CD4-positive, alpha-beta T cell treated with Interleukin-2 at 100 ng/mL for 4 hours (primary cell): ENCODE measurements around the gene COQ8B.

Experiments used
- DNase-seq: peaks from one replicate; pipeline ENCODE4 v3.0.0-alpha.2; 2020; ENCODE audit warnings: low spot score

The COQ8B gene

DNA sequence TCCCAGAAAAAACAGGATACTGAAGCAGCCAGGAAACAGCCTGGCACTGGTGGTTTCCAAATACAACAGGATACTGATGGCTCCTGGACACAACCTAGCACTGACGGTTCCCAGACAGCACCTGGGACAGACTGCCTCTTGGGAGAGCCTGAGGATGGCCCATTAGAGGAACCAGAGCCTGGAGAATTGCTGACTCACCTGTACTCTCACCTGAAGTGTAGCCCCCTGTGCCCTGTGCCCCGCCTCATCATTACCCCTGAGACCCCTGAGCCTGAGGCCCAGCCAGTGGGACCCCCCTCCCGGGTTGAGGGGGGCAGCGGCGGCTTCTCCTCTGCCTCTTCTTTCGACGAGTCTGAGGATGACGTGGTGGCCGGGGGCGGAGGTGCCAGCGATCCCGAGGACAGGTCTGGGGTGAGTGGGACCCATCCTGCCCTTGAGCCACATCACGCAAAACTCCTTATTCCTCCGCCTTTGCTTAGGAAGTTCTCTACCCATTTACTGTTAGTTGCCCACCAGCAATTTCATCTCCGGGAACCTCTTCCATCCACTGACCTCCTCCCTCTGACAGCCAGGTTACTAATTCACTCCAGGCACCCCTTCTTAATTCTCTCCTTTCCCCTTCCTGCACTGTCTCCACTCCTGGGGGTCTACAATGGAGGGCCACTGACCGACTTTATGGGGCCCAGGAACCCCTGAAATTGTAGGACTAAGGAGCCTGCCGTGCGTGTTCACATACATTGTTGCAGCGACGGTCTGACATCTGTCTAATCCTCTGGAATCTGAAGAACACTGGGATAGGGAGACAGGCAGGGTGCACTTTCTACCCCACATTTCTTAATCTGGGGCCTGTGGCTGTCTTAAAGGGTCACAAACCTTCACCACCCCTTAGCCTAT, 1.4 kb upstream of the COQ8B start:
- no peak for DNase-seq

DNA sequence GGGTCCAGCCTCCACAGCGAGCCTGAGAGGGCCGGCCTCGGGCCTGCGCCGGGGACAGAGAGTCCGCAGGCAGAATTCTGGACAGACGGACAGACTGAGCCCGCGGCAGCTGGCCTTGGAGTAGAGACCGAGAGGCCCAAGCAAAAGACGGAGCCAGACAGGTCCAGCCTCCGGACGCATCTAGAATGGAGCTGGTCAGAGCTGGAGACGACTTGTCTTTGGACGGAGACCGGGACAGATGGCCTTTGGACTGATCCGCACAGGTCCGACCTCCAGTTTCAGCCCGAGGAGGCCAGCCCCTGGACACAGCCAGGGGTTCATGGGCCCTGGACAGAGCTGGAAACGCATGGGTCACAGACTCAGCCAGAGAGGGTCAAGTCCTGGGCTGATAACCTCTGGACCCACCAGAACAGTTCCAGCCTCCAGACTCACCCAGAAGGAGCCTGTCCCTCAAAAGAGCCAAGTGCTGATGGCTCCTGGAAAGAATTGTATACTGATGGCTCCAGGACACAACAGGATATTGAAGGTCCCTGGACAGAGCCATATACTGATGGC, 716 bp upstream of the COQ8B start:
- no peak for DNase-seq

DNA sequence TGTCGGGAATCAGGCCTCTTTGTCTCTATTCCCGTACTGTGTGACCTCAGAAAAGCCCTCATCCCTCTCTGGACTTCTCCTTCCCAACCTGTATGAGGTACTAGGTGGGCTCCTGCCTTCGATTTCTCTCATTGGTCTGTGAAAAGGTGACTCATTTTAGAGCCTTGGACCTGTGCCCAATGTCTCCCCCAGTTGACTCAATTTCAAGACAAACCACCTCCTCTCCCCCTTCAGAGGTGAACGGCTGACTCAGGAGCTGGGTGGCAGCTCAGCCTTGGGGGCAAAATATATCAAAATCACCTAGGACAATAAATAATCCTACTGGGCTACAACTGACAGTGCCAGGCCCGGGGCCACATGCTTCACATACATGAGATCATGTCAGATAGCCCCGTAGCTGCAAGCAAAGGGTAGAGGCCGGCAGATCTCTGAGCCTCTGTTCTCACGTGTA, 630 bp downstream of the COQ8B start:
- DNase-seq = peak; percentile 93

DNA sequence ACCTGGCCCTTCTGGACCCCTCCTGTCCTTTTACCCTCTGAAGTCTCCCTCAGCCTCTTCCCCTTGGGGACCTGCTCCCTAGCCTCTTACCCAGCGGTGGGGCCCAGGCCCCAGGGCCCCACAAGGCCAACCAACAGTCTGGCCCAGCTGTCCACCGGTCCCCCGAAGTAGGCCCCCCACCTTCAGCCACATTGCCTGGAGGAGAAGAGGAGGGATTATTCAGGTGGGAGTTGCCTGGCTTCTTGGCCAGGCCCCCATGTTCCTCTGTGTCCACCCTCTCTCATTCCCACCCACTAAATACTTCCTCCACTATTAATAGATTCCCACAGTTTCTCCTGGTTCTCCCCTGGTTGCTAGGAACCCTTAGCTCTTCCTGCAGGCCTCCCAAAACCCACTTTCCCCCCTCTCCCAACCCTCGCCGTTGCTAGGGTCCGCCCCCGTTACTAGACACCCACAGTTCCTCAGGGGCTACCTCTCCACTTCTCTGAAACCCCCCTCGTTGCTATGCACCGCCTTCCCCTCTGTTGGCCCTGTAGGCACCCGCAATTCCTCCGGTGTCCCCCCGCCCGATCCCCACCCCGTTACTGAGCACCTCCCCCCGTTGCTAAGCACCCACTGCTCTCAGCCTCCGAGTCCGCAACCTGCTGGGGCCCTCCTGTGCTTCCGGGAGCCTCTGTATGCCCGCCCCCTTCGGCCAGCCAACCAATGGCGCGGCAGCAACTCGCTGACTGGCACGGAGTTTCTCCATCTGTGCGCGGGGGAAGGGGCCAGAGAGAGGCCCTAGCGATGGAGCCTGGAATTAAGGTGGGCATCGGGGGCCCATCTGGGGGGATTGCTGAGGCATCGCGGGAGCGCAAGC, 2.0 kb downstream of the COQ8B start:
- peak; percentile 97 for DNase-seq

DNA sequence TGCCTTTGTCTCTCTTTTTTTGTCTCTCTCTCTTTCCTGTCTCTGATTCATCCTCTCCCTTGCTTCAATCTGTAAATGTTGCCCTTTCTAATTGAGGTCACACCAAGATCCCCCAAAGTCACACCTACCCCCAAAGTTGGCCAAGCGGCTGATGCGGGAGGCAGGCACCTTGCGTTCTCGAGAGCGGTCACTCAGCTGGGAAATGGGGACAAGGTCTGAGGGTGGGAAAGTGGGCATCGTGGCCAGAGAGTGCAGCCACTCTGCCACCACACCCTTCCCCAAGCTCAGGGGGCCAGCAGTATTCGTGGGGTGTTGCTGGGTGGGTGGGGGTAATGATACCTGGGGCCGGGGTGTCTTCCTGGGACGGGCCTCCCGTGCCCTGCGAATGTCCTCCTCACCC, 2.7 kb downstream of the COQ8B start:
- no peak for DNase-seq

DNA sequence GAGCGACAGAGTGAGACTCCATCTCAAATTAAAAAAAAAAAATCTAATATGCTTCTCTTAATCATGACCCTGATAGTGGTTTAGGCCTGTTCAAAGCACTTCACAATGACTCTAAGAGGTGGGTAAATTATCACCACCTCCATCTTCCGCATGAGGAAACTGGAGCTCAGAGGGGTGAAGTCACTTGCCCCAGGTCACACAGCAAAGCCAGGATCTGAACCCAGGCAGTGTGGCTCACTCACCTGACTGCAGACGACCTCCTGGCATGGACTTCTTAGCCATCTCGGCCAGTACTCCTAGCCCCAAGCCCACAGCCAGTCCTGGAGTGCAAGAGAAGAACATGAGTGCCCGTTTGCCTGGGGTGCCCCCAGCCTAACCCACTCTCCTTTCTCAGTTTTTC, 6.9 kb downstream of the COQ8B start:
- no peak for DNase-seq

DNA sequence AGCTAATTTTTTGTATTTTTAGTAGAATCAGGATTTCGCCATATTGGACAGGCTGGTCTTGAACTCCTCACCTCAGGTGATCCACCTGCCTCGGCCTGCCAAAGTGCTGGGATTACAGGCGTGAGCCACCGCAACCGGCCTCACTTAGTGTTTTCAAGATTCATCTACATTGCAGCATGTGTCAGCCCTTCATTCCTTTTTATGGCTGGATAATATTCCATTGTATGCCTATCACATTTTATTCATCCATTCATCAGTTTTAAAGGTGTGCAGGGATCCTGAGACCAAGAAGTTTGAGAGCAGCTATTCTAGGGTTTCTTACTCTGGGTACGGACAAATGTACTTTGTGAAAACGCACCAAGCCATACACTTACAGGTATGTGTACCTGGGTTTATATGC, 9.1 kb downstream of the COQ8B start:
- no peak for DNase-seq

GRCh38 chr19:40705950-40706619, 10.6 kb downstream of the COQ8B start:
- DNase-seq = no peak

DNA sequence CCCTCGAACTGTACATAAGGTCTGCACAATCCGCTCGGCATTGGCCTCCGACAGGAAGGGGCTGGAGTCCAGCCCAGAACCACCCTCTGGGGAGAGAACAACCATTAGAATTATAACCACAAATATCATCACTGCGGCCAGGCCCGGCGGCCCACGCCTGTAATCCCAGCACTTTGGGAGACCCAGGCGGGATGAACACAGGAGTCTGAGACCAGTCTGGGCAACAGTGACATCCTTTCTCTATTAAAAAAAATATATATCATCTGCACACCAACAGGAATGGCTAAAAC, 11.4 kb downstream of the COQ8B start:
- DNase-seq = no peak

DNA sequence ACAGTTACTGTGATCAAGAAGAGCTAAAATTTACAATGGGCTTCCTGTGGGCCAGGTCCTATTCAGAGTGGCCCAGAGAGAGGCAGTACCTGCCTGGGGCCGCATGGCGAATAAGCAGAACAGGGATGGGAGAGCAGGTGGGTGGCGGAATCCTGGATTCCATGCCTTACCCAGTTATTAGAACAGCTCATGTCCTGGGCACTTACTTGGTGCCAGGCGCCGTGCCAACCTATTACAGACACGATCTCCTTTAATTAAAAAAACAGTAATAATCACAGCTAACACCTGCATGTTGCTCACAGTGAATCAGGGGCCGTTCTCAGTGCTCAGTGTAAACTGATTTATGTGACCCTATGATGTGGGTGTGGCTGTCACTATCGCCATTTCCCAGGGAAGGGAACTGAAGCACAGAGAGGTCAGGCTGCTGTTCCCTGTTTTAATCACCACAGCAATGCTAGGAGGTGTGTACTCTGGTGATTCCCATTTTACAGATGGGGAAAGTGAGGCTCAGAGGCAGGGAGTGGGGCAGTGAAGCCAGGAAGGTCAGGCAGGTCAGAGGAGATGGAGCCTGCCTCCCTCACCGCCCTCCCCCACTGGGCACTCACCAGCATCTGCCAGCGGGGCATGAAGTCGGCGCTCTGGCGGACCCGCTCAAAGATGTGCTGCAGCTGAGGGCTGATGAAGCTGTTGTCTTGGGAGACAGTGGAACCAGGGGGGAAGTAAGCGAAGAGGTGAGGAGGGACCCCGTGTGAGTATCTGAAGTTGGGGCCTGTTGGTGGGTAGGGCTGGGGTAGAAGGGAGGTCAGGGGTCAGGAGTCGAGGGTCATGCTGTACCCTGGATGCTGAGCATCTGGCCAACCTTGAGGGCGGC, 12.0 kb downstream of the COQ8B start:
- DNase-seq = no peak

GRCh38 chr19:40703029-40703755, 13.5 kb downstream of the COQ8B start:
- DNase-seq = no peak

GRCh38 chr19:40702337-40703012, 14.2 kb downstream of the COQ8B start:
- DNase-seq = no peak

DNA sequence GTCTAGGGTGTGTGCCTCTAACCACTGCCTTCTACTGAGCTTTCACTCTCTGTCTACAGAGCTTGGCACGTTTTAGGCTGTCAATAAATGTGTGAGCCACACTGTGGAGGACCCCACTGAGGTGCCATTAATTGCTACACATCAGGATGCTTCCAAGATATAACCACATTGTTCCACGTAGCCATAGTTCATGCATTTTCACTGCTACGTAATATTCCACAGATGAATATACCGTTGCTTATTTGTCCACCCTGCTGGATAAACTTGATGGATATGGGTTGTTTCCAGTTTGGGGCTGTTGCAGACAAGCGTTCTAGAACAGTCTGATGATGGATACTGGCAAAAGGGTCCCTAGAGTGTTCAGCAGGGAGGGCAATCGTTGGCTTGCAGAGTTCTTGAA, 14.9 kb downstream of the COQ8B start:
- no peak for DNase-seq

GRCh38 chr19:40700083-40700482, 16.6 kb downstream of the COQ8B start:
- DNase-seq = no peak

DNA sequence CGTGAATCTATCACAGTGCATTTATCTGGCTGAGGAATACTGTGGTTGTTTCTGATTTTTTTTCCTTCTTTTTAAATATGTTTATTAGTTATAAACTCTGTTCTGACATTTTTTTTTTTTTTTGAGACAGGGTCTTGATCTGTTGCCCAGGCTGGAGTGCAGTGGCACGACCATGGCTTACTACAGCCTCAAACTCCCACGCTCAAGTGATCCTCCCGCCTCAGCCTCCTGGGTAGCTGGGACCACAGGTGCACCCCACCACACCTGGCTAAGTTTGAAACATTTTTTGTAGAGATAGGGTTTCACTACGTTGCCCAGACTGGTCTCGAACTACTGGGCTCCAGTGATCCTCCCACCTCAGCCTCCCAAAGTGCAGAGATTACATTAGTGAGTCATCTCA, 19.7 kb downstream of the COQ8B start:
- no peak for DNase-seq

DNA sequence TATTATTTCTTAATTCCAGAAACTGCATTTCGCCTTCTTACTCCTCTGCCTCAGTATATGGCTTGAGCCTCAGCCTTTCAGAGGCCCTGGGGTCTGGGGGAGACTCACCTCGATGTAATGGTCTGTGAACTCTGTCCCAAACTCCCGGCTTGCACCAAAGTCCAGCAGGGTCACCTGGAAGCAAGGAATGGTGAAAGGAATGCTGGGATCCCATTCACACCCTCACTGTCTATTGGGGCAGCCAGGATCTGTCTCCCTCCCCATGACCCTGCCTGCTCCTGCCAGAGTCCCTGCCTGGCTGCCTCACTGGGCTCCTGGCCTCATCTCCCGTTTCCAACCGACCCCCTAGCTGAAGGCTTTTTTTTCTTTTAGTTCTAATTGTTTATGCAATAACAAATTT, 20.8 kb downstream of the COQ8B start:
- DNase-seq = no peak

GRCh38 chr19:40693896-40694295, 22.8 kb downstream of the COQ8B start:
- no peak for DNase-seq

DNA sequence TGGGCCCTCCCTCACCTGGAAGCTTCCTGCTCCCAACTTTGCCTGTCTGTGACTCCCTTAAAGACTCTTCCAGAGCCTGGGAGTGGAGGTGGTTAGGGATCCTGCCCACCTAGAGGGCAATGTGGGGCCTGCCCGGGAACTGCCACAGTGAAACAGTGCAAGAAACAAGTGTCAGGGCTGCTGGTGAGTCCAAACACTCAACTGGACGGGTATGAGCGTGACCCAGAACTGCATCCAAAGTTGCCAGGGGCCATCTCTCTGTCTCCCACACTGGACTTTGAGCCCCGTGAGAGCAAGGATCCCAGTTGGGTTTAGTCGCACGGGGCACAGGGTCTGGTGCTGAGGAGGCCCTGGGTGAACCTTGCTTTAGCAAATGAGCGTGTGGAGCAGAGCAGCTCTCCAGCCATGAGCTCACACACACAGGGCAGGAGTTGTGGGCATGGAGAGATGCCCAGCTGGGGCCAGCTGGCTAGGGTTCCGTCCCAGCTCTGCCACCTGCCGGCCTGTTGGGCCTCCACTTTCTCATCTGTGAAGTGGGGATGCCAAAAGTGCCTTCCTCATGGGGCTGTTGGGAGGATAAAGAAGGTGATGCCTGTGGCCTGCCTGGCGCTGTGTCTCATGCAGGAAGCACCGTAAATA, 23.4 kb downstream of the COQ8B start:
- DNase-seq = no peak

DNA sequence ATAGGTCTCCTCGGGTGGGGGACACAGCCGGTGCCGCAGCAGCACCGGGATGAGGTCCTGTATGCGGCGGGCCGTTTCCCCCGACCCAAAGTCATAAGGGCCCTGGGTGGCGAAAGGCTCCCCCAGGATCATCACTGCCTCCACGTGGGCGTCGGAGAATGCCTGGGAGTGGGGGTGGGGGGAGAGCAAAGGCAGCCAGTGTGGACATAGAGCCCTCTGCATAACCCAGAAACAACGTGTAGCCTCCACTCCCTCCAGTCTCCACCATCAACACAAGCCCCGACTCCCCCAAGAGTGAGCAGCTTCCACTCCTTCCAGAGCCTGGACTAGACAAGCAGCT, 24.5 kb downstream of the COQ8B start:
- no peak for DNase-seq
